ENCODE data around the gene CXADR.

DNA sequence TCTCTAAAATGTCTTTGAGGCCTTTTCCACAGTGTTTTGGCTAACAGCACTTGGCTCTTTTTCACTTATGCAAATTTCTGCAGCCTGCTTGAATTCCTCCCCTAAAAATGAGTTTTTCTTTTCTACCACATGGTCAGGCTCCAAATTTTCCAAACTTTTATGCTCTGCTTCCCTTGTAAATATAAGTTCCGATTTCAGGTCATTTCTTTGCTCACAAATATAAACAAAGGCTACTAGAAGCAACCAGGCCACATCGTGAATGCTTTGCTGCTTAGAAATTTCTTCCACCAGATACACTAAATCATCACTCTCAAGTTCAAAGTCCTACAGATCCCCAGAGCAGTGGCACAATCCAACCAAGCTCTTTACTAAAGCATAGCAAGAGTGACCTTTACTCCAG is 128.0 kb downstream of the CXADR start:
- TF ChIP-seq POLR2AphosphoS5 (IDR thresholded peaks at IDR 0.05) (no peak), POLR2A (IDR thresholded peaks at IDR 0.05) (no peak)
- TF ChIP-seq, protein P1, sequence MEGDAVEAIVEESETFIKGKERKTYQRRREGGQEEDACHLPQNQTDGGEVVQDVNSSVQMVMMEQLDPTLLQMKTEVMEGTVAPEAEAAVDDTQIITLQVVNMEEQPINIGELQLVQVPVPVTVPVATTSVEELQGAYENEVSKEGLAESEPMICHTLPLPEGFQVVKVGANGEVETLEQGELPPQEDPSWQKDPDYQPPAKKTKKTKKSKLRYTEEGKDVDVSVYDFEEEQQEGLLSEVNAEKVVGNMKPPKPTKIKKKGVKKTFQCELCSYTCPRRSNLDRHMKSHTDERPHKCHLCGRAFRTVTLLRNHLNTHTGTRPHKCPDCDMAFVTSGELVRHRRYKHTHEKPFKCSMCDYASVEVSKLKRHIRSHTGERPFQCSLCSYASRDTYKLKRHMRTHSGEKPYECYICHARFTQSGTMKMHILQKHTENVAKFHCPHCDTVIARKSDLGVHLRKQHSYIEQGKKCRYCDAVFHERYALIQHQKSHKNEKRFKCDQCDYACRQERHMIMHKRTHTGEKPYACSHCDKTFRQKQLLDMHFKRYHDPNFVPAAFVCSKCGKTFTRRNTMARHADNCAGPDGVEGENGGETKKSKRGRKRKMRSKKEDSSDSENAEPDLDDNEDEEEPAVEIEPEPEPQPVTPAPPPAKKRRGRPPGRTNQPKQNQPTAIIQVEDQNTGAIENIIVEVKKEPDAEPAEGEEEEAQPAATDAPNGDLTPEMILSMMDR (IDR thresholded peaks at IDR 0.05), result no peak

Data from suprapubic skin (tissue), 4 donors.